Stimulated activated naive CD8-positive, alpha-beta T cell treated with anti-CD3 and anti-CD28 coated beads, Interleukin-15, Interleukin-2, amounts not matched to agents 100 ng/mL and 50 ng/mL, for 24 hours (primary cell): ENCODE results near the gene GLYR1.

Source experiments
- H3K27ac Mint-ChIP-seq: one replicate; pipeline ENCODE4 v1.8.0; 2021; ENCODE audit warnings: mild to moderate bottlenecking, mixed read lengths
- H3K27me3 Mint-ChIP-seq: one replicate; pipeline ENCODE4 v1.8.0; 2021; ENCODE audit warnings: mixed read lengths
- H3K36me3 Mint-ChIP-seq: one replicate; pipeline ENCODE4 v1.8.0; 2021; ENCODE audit warnings: low read depth, mixed read lengths
- H3K4me1 Mint-ChIP-seq: one replicate; pipeline ENCODE4 v1.8.0; 2021; ENCODE audit warnings: low read depth, mixed read lengths
- H3K4me3 Mint-ChIP-seq: one replicate; pipeline ENCODE4 v1.8.0; 2021; ENCODE audit warnings: mild to moderate bottlenecking, mixed read lengths
- H3K9me3 Mint-ChIP-seq: one replicate; pipeline ENCODE4 v1.8.0; 2021; ENCODE audit warnings: mixed read lengths

Gene GLYR1

GRCh38 chr16:4884972-4885874, 38.1 kb upstream of the GLYR1 start:
- Mint-ChIP-seq H3K4me1 (no peaks in the 10 kb centered on the region), H3K4me3 (no peak overlapping the region), H3K27me3 (no peaks in the 10 kb centered on the region), H3K9me3 (no peaks in the 10 kb centered on the region), H3K36me3 (peaks cover 46% of the 10 kb centered on the region), H3K27ac (no peak overlapping the region)

- H3K4me3 Mint-ChIP-seq: no peak overlapping the region
- no peaks in the 10 kb centered on the region for H3K4me1 Mint-ChIP-seq
- H3K9me3 Mint-ChIP-seq: no peaks in the 10 kb centered on the region
- H3K36me3 Mint-ChIP-seq: peaks cover 51% of the 10 kb centered on the region
- H3K27me3 Mint-ChIP-seq: no peaks in the 10 kb centered on the region
- no peak overlapping the region for H3K27ac Mint-ChIP-seq
Measured at GRCh38 chr16:4884209-4884608, 37.1 kb upstream of the GLYR1 start.

GRCh38 chr16:4883501-4883900, 36.4 kb upstream of the GLYR1 start:
- Mint-ChIP-seq H3K36me3 (peaks cover 55% of the 10 kb centered on the region), H3K27me3 (no peaks in the 10 kb centered on the region), H3K27ac (no peak overlapping the region), H3K4me1 (no peaks in the 10 kb centered on the region), H3K4me3 (no peak overlapping the region), H3K9me3 (no peaks in the 10 kb centered on the region)

GRCh38 chr16:4882633-4883285, 35.7 kb upstream of the GLYR1 start:
- no peaks in the 10 kb centered on the region for H3K9me3 Mint-ChIP-seq
- no peak overlapping the region for H3K4me3 Mint-ChIP-seq
- no peaks in the 10 kb centered on the region for H3K27me3 Mint-ChIP-seq
- H3K36me3 Mint-ChIP-seq: peaks cover 55% of the 10 kb centered on the region
- no peaks in the 10 kb centered on the region for H3K4me1 Mint-ChIP-seq
- H3K27ac Mint-ChIP-seq: peak overlapping the region; percentile 52

- no peaks in the 10 kb centered on the region for H3K27me3 Mint-ChIP-seq
- no peak overlapping the region for H3K4me3 Mint-ChIP-seq
- H3K27ac Mint-ChIP-seq: no peak overlapping the region
- H3K36me3 Mint-ChIP-seq: peaks cover 55% of the 10 kb centered on the region
- no peaks in the 10 kb centered on the region for H3K9me3 Mint-ChIP-seq
- H3K4me1 Mint-ChIP-seq: no peaks in the 10 kb centered on the region
Measured at GRCh38 chr16:4882000-4882632, 35.0 kb upstream of the GLYR1 start.

GRCh38 chr16:4880006-4880580, 33.0 kb upstream of the GLYR1 start:
- Mint-ChIP-seq H3K9me3 (no peaks in the 10 kb centered on the region), H3K4me1 (no peaks in the 10 kb centered on the region), H3K36me3 (peaks cover 49% of the 10 kb centered on the region), H3K27me3 (no peaks in the 10 kb centered on the region), H3K4me3 (no peak overlapping the region), H3K27ac (no peak overlapping the region)

- Mint-ChIP-seq H3K27me3 (no peaks in the 10 kb centered on the region), H3K36me3 (peaks cover 44% of the 10 kb centered on the region), H3K4me1 (no peaks in the 10 kb centered on the region), H3K4me3 (no peak overlapping the region), H3K9me3 (no peaks in the 10 kb centered on the region), H3K27ac (no peak overlapping the region)
Measured at GRCh38 chr16:4879049-4879448, 32.0 kb upstream of the GLYR1 start.

GRCh38 chr16:4877380-4877685, 30.2 kb upstream of the GLYR1 start:
- H3K9me3 Mint-ChIP-seq: no peaks in the 10 kb centered on the region

GRCh38 chr16:4876646-4877379, 29.7 kb upstream of the GLYR1 start:
- H3K27me3 Mint-ChIP-seq: no peaks in the 10 kb centered on the region
- no peak overlapping the region for H3K4me3 Mint-ChIP-seq
- H3K4me1 Mint-ChIP-seq: no peaks in the 10 kb centered on the region
- H3K27ac Mint-ChIP-seq: no peak overlapping the region
- peaks cover 38% of the 10 kb centered on the region for H3K36me3 Mint-ChIP-seq
- no peaks in the 10 kb centered on the region for H3K9me3 Mint-ChIP-seq

More at GRCh38 chr16:4877380-4877685, 30.2 kb upstream of the GLYR1 start:
- Mint-ChIP-seq H3K4me3 (no peak overlapping the region), H3K27ac (no peak overlapping the region), H3K27me3 (no peaks in the 10 kb centered on the region), H3K4me1 (no peaks in the 10 kb centered on the region), H3K36me3 (peaks cover 39% of the 10 kb centered on the region)

- H3K4me1 Mint-ChIP-seq: no peaks in the 10 kb centered on the region
- H3K36me3 Mint-ChIP-seq: peaks cover 42% of the 10 kb centered on the region
- no peaks in the 10 kb centered on the region for H3K27me3 Mint-ChIP-seq
- no peaks in the 10 kb centered on the region for H3K9me3 Mint-ChIP-seq
- no peak overlapping the region for H3K27ac Mint-ChIP-seq
- H3K4me3 Mint-ChIP-seq: no peak overlapping the region
Measured at GRCh38 chr16:4874666-4875065, 27.6 kb upstream of the GLYR1 start.

GRCh38 chr16:4873091-4873490, 26.0 kb upstream of the GLYR1 start:
- no peaks in the 10 kb centered on the region for H3K27me3 Mint-ChIP-seq
- H3K27ac Mint-ChIP-seq: no peak overlapping the region
- peaks cover 48% of the 10 kb centered on the region for H3K36me3 Mint-ChIP-seq
- no peaks in the 10 kb centered on the region for H3K9me3 Mint-ChIP-seq
- H3K4me3 Mint-ChIP-seq: no peak overlapping the region
- no peaks in the 10 kb centered on the region for H3K4me1 Mint-ChIP-seq

- H3K36me3 Mint-ChIP-seq: peaks cover 56% of the 10 kb centered on the region
- no peak overlapping the region for H3K4me3 Mint-ChIP-seq
Measured at GRCh38 chr16:4871071-4871470, 24.0 kb upstream of the GLYR1 start.

GRCh38 chr16:4870138-4870671, 23.1 kb upstream of the GLYR1 start:
- H3K4me1 Mint-ChIP-seq: peaks cover 4% of the 10 kb centered on the region
- H3K36me3 Mint-ChIP-seq: peaks cover 49% of the 10 kb centered on the region
- no peaks in the 10 kb centered on the region for H3K9me3 Mint-ChIP-seq
- no peak overlapping the region for H3K27ac Mint-ChIP-seq
- H3K4me3 Mint-ChIP-seq: no peak overlapping the region
- H3K27me3 Mint-ChIP-seq: no peaks in the 10 kb centered on the region

More at GRCh38 chr16:4871071-4871470, 24.0 kb upstream of the GLYR1 start:
- Mint-ChIP-seq H3K27me3 (no peaks in the 10 kb centered on the region), H3K27ac (no peak overlapping the region), H3K9me3 (no peaks in the 10 kb centered on the region), H3K4me1 (peaks cover 4% of the 10 kb centered on the region)

- peaks cover 51% of the 10 kb centered on the region for H3K36me3 Mint-ChIP-seq
- H3K27me3 Mint-ChIP-seq: no peaks in the 10 kb centered on the region
- peaks cover 4% of the 10 kb centered on the region for H3K4me1 Mint-ChIP-seq
- no peak overlapping the region for H3K4me3 Mint-ChIP-seq
- no peaks in the 10 kb centered on the region for H3K9me3 Mint-ChIP-seq
- H3K27ac Mint-ChIP-seq: no peak overlapping the region
Measured at GRCh38 chr16:4869147-4869805, 22.2 kb upstream of the GLYR1 start.
